HG02610 (cell line): Measurements from ENCODE around the gene VTI1A.

Source experiments
- ATAC-seq: cut with Tn5 transposase; IDR thresholded peaks from one replicate; pipeline ENCODE4 v1.9.1; 2021; ENCODE audit warnings: mild to moderate bottlenecking, moderate library complexity; ENCODE audit not compliant: unreplicated experiment

The VTI1A gene

DNA sequence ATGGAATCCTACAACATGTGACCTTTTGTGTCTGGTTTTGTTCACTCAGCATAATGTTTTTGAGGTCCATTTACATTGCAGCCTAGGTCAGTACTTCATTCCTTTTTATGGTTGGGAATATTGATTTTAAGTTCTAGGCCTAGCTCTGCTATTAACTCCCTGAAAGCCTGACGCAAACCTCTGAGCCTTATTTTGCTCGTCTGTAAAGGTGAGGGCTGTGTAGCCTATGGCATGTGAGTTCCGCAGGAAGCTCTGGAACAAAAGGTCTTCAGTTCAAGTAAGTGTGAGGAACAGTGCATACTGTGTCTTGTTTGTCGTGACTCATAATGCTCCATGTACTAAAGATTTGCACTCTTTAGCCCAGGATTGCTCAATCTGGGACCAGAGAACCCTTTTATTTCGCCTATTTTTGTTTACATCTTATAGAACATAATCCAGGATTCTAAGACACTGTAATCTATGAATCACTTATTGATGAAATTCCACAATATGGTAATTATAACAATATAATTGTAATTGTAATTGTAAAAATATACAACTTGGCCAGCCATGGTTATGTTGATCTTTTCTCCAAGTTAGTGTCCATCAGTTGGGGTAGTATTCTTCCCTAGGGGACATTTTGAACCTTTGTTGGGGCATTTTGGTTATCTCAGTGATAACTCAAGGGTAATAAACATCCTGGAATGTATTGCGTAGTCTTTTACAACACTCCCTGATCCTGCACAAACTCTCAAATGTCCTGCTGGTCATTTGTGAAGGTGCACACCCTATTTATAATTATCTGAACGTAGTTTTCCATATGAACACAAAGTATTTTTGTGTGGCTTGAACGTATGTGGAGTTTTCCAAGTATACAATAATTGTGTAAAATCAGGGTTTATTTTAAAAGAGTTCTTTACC is 184.7 kb downstream of the VTI1A start:
- no peak for ATAC-seq

- ATAC-seq: no peak
Measured at GRCh38 chr10:112634096-112634830, 187.2 kb downstream of the VTI1A start.

DNA sequence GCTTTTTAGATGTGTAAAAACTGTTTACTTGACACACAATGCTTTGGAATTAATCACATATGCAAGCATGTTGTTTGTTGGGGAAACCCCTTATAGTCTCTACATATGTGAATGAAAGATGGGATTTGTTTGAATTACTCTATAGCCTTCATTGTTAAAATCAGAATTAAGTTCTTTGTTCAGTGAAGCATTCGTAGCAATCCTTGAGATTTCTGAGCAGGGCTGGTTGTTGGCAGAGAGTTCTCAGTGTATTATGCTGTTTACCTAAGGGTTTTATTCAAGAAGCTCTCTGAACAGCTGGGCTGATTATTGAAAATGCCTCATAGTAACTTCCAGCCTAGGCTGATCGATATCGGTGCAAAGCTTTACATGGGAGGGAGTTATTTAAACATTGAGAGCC is 190.9 kb downstream of the VTI1A start:
- ATAC-seq: no peak

- no peak for ATAC-seq
Measured at GRCh38 chr10:112639298-112639697, 192.3 kb downstream of the VTI1A start.

- no peak for ATAC-seq
Measured at GRCh38 chr10:112640638-112641037, 193.6 kb downstream of the VTI1A start.

DNA sequence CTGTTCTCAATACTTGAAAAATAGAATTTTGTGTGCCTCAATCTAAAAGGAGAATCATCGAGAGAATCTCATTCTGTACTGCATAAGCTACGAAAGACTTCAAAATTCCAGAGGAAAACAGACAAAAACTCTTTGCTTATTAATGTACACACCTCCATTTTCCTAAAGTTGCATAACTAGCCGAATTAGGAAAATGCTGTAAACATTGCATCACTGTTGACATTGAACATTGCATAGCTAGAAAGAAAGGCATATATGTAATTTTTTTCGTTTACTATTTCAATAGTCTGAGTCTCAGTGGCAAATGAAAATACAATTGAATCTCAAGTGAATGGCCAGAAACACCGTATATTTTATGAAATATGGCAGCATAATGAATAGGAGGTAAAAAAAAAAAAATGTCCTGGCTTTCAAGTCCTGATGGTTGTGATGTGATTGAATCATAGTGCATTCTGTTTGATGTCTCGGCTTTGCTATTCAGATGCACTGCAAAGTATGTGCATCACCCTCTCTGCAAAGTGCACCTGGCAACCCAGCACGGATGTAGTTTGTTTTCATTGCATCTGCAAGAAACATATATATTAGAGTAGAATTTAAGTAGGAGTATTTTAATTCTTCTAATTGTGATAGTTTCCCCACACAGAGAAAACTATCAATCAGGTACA is 196.7 kb downstream of the VTI1A start:
- ATAC-seq: no peak

GRCh38 chr10:112644265-112644645 is 197.2 kb downstream of the VTI1A start:
- no peak for ATAC-seq

DNA sequence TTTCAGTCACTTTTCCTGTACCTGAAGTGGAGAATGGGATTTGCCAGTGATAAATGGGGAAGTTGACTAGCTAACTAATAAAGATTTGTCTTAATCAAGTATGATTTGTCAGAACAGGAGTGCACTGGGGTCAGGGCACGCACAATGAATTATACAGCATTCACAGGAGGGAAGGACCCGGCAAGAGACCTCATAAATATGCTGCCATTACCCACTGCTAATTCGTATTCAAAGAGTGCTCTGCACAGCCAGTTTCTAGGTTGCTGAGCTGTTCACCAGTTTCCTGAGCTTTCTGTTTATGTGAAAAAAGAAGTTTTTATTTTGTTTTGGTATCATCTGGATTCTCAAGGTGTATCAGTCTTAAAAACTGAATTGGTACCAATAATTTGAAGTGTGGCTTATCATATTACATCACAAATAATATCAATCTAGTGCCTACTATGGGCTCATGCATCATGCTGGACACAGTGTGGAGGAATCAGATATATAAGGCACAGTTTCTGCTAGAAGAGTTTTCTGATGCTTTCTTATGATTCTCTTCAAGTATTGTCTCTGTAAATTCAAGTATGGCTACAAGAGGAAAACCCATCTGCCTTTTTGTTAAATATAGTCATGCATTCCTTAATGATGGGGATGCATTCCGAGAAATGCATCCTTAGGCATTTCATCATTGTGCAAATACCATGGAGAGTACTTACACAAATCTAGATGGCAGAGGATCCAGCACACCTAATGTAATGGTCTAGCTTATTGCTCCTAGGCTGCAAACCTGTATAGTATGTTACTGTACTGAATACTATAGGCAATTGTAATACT is 202.2 kb downstream of the VTI1A start:
- ATAC-seq: no peak

- no peak for ATAC-seq
Measured at GRCh38 chr10:112649822-112650152, 202.8 kb downstream of the VTI1A start.

DNA sequence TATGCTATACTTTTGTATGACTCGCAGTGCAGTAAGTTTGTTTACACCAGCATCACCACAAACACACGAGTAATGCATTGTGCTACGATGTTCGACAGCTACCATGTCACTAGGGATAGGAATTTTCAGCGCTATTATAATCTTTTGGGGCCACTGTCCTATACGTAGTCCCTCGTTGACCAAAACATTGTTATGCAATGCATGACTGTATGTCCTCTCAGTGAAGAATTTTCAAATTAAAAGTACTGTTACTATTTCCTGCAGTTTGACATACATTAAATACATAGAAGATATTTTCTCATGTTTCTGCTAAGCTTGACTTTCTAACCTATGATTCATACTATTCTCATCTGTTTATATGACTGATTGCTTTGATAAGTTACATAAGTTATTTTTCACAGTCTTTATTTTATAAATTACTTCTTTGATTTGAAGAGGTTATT is 203.6 kb downstream of the VTI1A start:
- ATAC-seq: no peak

GRCh38 chr10:112653215-112653614 is 206.2 kb downstream of the VTI1A start:
- ATAC-seq: no peak

- ATAC-seq: no peak
Measured at GRCh38 chr10:112653851-112654250, 206.8 kb downstream of the VTI1A start.

- ATAC-seq: no peak
Measured at GRCh38 chr10:112654794-112655193, 207.8 kb downstream of the VTI1A start.

DNA sequence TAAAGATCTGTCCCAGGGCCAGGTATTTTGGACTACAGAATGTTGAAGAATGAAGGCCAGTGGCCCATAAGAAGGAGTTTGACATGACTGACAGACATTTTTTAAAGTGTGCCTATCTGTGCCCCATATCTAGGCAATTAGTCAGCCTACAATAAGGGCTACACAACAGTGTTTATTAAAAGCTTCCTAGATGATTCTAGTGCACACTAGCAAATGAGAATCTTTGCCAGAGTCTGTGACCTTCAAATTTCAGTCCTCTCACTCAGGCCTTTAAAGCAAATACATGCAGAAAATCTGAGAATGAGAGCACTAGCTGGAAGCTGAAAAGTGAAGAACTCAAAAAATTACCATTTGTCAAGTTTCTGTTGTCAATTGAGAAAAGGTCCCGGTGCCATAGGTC is 208.7 kb downstream of the VTI1A start:
- no peak for ATAC-seq

DNA sequence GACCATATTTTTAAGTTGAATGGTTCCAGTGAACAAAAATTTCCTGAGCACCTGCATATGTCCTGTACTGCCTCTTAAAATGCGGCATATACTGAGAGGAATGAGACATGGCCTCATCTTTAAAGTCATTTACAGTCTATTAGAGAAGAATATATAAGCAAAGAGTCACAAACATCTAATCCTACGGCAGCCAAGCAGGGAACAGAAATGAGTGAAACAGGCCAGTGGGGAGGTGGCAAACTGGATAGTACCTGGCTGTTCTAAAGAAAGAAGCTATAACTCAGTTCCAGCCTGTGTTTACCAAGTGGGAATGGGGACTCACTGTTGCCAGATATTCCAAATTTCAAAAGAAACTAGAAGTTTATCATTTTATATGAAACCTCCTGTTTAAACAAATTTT is 211.4 kb downstream of the VTI1A start:
- ATAC-seq: no peak

GRCh38 chr10:112658900-112659638 is 212.1 kb downstream of the VTI1A start:
- no peak for ATAC-seq

DNA sequence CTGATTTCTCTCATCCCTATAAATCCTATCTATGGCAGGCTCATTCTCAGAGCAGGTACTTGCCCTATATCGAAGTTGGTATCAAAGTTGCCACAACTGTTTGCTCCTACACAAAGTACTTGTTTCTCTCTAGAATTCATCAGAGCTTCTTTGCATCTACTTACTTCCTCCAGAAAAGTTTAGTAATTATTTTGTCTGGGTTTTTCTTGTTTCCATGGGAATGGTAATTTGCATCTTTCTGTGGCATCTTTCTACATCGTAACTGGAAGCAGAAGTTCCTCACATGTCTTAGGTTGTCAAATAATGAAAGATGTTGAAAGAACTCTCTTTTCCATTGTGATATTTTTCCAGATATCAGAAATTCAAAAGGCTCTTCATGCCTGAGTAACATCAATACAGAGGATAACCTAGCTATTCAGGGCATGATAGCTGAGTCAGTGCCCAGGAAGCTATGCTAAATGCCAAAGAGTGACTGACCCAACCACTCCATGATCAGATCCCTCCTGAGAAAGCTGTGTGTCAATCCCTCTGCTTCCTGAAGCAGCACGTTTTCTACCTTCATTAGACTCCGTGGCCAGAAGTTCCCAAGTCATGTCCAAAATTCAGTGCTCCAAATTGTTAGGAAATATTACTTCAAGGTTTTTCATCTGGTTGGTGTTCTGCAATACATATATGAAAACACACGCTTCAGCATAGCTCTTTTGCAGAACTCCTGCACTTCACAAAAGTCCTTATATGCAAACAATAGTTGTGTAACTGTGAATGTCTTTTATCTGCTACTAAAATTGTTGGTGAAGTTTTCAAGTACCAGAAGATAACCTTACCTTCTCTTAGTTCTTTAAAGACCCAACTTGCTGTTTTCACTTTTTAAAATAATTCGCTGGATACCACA is 216.5 kb downstream of the VTI1A start:
- no peak for ATAC-seq

- ATAC-seq: no peak
Measured at GRCh38 chr10:112666094-112666493, 219.1 kb downstream of the VTI1A start.

DNA sequence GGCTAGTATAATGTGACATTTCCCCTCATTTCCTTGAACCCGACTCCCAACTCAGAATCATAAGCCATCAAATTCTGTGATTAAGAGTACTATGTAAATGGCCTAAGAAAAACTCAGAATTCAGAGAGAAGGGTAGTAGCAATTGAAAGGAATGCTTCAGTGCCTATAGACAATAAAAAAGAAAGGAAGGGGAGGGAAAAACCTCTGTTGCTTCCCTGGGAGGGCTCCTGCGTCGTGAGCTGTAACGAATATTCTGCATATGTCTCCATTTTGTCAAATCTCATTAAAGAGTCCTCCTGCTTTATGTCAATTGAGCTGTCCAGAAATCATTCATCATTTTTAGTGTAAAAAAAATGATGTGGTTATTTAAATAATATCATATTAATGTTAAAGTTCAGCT is 223.0 kb downstream of the VTI1A start:
- ATAC-seq: no peak
